Bronchial epithelial cell (primary cell): ENCODE measurements around the gene PDP2. TPM values are rescaled to one million over a fixed set of nuclear protein-coding genes. Genes with fewer than 3 reads are reported as not detected.

Experiments
- DNase-seq: peaks from one replicate; pipeline ENCODE4 v3.0.0-alpha.2; 2010; ENCODE audit warnings: low read depth
- FAIRE-seq: peaks from 2 replicates; lab custom pipeline; 2011; peaks lifted over from hg19 to GRCh38; lab: Jason Lieb, UNC
- H3K27me3 ChIP-seq: 2 replicates; pipeline ENCODE4 v1.5.1; 2011; ENCODE audit warnings: low read length; ENCODE audit not compliant: control insufficient read depth, insufficient read depth
- H3K36me3 ChIP-seq: 2 replicates; pipeline ENCODE4 v1.5.1; 2011; ENCODE audit warnings: low read length; ENCODE audit not compliant: control insufficient read depth, insufficient read depth
- H3K4me3 ChIP-seq: 2 replicates; pipeline ENCODE4 v1.5.1; 2011; ENCODE audit warnings: mild to moderate bottlenecking, low read depth, low read length, control low read depth
- CTCF ChIP-seq: IDR thresholded peaks from 2 replicates; pipeline ENCODE4 v1.5.1; 2011; ENCODE audit warnings: mild to moderate bottlenecking, moderate library complexity, low read length, control low read depth, inconsistent platforms; ENCODE audit not compliant: insufficient read depth, severe bottlenecking
- total RNA-seq: library from RNA; depleted of rRNA; stranded (reverse); fragments of >200 nt; gene quantifications from 2 replicates; pipeline ENCODE4 v1.2.1, GENCODE V29; 2014

The PDP2 gene
- total RNA-seq, 1 donor from 2014 or later: 9.0 TPM

- FAIRE-seq: no peak
- no peak for DNase-seq
- TF ChIP-seq CTCF: no peak
- no peak overlapping the region for H3K4me3 ChIP-seq
- H3K36me3 ChIP-seq: no peaks in the 10 kb centered on the region
- H3K27me3 ChIP-seq: no peaks in the 10 kb centered on the region
These were observed 31.5 kb downstream of the PDP2 start for GRCh38 chr16:66911801-66912200.

GRCh38 chr16:66913081-66913480, 32.8 kb downstream of the PDP2 start:
- TF ChIP-seq CTCF: no peak
- no peak for DNase-seq
- no peaks in the 10 kb centered on the region for H3K27me3 ChIP-seq

GRCh38 chr16:66913711-66914110, 33.4 kb downstream of the PDP2 start:
- DNase-seq (no peak), FAIRE-seq (no peak)
- no peak for TF ChIP-seq CTCF
- H3K27me3 ChIP-seq: no peaks in the 10 kb centered on the region
- no peaks in the 10 kb centered on the region for H3K36me3 ChIP-seq
- no peak overlapping the region for H3K4me3 ChIP-seq

More at GRCh38 chr16:66913081-66913480, 32.8 kb downstream of the PDP2 start:
- Histone ChIP-seq H3K36me3 (no peaks in the 10 kb centered on the region), H3K4me3 (no peak overlapping the region)
- no peak for FAIRE-seq

GRCh38 chr16:66914541-66914940, 34.2 kb downstream of the PDP2 start:
- FAIRE-seq: peak; percentile 32
- Histone ChIP-seq H3K4me3 (no peak overlapping the region), H3K27me3 (no peaks in the 10 kb centered on the region), H3K36me3 (no peaks in the 10 kb centered on the region)
- no peak for DNase-seq
- no peak for TF ChIP-seq CTCF

GRCh38 chr16:66915041-66915440, 34.7 kb downstream of the PDP2 start:
- Histone ChIP-seq H3K36me3 (no peaks in the 10 kb centered on the region), H3K4me3 (no peak overlapping the region), H3K27me3 (peaks cover 1% of the 10 kb centered on the region)
- DNase-seq (no peak), FAIRE-seq (no peak)
- TF ChIP-seq CTCF: no peak

GRCh38 chr16:66916518-66916917, 36.2 kb downstream of the PDP2 start:
- FAIRE-seq: no peak
- no peak for DNase-seq
- TF ChIP-seq CTCF: no peak
- peaks cover 1% of the 10 kb centered on the region for H3K27me3 ChIP-seq
- H3K36me3 ChIP-seq: no peaks in the 10 kb centered on the region
- no peak overlapping the region for H3K4me3 ChIP-seq
